GM06990 (cell line): Measurements from ENCODE around the gene ACP1.
A peak's percentile ranks its signal among the peaks of the same experiment; 100 is the strongest.

ENCODE experiments used
- DNase-seq: peaks from one replicate; pipeline ENCODE4 v3.0.0-alpha.2; 2011; ENCODE audit not compliant: insufficient read length; ENCODE audit errors: extremely low read depth
- H3K27me3 ChIP-seq: replicated peaks from 2 replicates; pipeline ENCODE4 v1.6.0; 2011; ENCODE audit warnings: low read length; ENCODE audit not compliant: control insufficient read depth, insufficient read depth
- H3K36me3 ChIP-seq: 2 replicates; pipeline ENCODE4 v1.5.1; 2011; ENCODE audit warnings: low read length; ENCODE audit not compliant: control insufficient read depth, insufficient read depth
- H3K4me3 ChIP-seq: replicated peaks from 2 replicates; pipeline ENCODE4 v1.5.1; 2011; ENCODE audit warnings: low read depth, mild to moderate bottlenecking, control low read depth, low read length
- TF ChIP-seq, protein P1 (sequence below): IDR thresholded peaks from 2 replicates; pipeline ENCODE4 v1.5.1; 2011; ENCODE audit warnings: low read length, control low read depth, mild to moderate bottlenecking, inconsistent platforms; ENCODE audit not compliant: insufficient read depth, poor library complexity, severe bottlenecking

The ACP1 gene

GRCh38 chr2:237878-238277, 26.9 kb upstream of the ACP1 start:
- DNase-seq, result no peak
- no peaks in the 10 kb centered on the region for H3K27me3 ChIP-seq
- TF ChIP-seq, protein P1, sequence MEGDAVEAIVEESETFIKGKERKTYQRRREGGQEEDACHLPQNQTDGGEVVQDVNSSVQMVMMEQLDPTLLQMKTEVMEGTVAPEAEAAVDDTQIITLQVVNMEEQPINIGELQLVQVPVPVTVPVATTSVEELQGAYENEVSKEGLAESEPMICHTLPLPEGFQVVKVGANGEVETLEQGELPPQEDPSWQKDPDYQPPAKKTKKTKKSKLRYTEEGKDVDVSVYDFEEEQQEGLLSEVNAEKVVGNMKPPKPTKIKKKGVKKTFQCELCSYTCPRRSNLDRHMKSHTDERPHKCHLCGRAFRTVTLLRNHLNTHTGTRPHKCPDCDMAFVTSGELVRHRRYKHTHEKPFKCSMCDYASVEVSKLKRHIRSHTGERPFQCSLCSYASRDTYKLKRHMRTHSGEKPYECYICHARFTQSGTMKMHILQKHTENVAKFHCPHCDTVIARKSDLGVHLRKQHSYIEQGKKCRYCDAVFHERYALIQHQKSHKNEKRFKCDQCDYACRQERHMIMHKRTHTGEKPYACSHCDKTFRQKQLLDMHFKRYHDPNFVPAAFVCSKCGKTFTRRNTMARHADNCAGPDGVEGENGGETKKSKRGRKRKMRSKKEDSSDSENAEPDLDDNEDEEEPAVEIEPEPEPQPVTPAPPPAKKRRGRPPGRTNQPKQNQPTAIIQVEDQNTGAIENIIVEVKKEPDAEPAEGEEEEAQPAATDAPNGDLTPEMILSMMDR, result no peak
- H3K36me3 ChIP-seq, result no peaks in the 10 kb centered on the region; the same call in 1 of the 2 replicates
- H3K4me3 ChIP-seq, result no peak overlapping the region

GRCh38 chr2:238431-238830, 26.3 kb upstream of the ACP1 start:
- TF ChIP-seq, protein P1, result no peak
- no peaks in the 10 kb centered on the region; the same call in 1 of the 2 replicates for H3K36me3 ChIP-seq
- no peaks in the 10 kb centered on the region for H3K27me3 ChIP-seq
- DNase-seq, result no peak
- no peak overlapping the region for H3K4me3 ChIP-seq

DNA sequence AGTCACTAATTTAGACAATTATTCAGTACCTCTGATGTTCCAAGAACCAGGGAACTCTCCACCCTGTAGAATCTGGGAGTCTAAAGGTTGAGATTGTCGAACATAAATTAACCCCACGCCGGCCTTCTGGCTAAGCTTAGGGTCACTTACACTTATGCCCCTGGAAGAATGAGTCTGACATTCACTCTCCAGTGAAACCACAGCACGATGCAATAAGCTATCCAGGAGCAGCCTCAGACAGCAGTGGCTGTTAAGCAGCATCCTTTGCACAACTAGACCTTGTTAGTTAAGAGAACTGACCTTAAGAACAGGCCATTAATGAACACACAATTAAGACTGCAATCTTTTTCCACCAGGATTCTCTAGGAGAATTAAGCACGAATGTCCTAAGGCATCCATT, 25.9 kb upstream of the ACP1 start:
- H3K36me3 ChIP-seq, result no peaks in the 10 kb centered on the region; the same call in 1 of the 2 replicates
- no peak for DNase-seq
- no peaks in the 10 kb centered on the region for H3K27me3 ChIP-seq
- TF ChIP-seq, protein P1, result no peak
- no peak overlapping the region for H3K4me3 ChIP-seq

DNA sequence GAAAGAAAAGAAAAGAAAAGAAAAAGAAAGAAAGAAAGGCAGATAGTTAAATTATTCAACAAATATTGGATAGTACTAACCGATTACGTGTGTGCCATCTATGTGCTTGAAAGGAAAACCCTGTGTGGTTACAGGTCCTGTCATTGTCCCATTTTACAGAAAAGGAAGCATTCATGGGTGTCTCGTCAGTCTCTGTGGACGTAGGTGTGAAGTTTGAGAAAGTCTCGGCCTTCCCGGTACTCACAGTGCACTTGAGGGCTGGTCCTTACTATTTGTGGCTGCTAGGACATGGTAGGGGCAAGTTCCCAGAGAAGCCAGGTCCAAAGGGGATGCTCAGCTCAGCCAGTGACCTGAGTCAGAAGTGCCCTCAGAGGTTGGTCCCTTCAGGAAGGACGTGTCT, 20.2 kb upstream of the ACP1 start:
- no peak overlapping the region for H3K4me3 ChIP-seq
- no peak for DNase-seq
- no peaks in the 10 kb centered on the region; the same call in none of the 2 replicates for H3K36me3 ChIP-seq
- no peaks in the 10 kb centered on the region for H3K27me3 ChIP-seq
- TF ChIP-seq, protein P1, result no peak

DNA sequence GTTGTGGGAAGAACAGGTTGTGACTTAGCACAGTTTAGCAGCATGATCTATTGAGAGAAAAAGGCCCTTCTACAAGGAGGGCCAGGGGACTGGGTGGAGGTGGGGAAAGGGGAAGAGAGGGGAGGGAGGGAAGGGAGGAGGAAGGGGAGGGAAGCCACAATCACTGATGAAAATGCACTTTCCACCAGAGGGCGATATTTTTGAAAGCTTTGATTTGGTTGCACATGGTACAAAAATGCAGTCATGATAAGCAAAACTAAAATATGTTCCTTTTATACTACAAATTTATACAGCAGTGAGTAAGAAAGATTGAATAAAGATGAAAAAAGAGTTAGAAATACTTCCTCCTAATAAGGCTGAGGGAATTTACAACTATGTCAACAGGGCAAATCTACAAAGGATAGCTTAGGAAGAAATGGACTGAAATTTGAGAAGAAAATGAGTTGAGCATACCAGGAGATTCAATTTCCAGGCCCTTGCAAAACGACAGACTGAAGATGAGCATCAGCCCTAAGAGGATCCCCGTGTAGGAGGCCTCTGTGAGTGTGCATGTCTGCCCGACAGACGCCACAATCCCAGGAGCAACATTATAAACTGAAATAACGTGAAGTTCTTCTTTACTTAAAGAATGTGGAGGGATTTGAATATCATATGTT, 18.1 kb upstream of the ACP1 start:
- no peak for DNase-seq
- TF ChIP-seq, protein P1, result peak; percentile 62
- Histone ChIP-seq H3K36me3 (no peaks in the 10 kb centered on the region; the same call in 1 of the 2 replicates), H3K4me3 (no peak overlapping the region), H3K27me3 (no peaks in the 10 kb centered on the region)
